Activated CD4-positive, alpha-beta T cell treated with anti-CD3 and anti-CD28 coated beads for 24 hours (primary cell): Measurements from ENCODE around the gene ZCCHC14.
A peak's percentile ranks its signal among the peaks of the same experiment; 100 is the strongest.
"Not testable (repeated sequence)": the region's sequence is repeated elsewhere in the genome, so short reads cannot be mapped to it uniquely, and the experiment has no call there.

ENCODE experiments used
- DNase-seq, 2 donors: peaks; one replicate each; pipeline ENCODE4 v3.0.0-alpha.2; 2020; ENCODE audit warnings: low read depth in 2 of 2

ZCCHC14 gene

GRCh38 chr16:87497023-87497766, 4.4 kb upstream of the ZCCHC14 start:
- DNase-seq: not testable (repeated sequence)

- DNase-seq: no peak
Measured at GRCh38 chr16:87496447-87496801, 3.6 kb upstream of the ZCCHC14 start.

GRCh38 chr16:87495578-87496446, 3.0 kb upstream of the ZCCHC14 start:
- no peak for DNase-seq

GRCh38 chr16:87493608-87494280, 920 bp upstream of the ZCCHC14 start:
- DNase-seq: no peak

- DNase-seq: no peak
Measured at GRCh38 chr16:87492291-87492630, 563 bp downstream of the ZCCHC14 start.

GRCh38 chr16:87491522-87492290, 1.1 kb downstream of the ZCCHC14 start:
- DNase-seq: no peak

- peak; percentile 36 to 52 for DNase-seq
Measured at GRCh38 chr16:87490799-87491521, 1.9 kb downstream of the ZCCHC14 start.

- no peak for DNase-seq
Measured at GRCh38 chr16:87490096-87490798, 2.6 kb downstream of the ZCCHC14 start.

GRCh38 chr16:87489434-87490045, 3.3 kb downstream of the ZCCHC14 start:
- DNase-seq: no peak

GRCh38 chr16:87488960-87489359, 3.9 kb downstream of the ZCCHC14 start:
- DNase-seq: not testable (repeated sequence)

- DNase-seq: no peak
Measured at GRCh38 chr16:87487361-87487924, 5.4 kb downstream of the ZCCHC14 start.

GRCh38 chr16:87486713-87487247, 6.0 kb downstream of the ZCCHC14 start:
- DNase-seq: no peak

GRCh38 chr16:87486282-87486681, 6.5 kb downstream of the ZCCHC14 start:
- DNase-seq: no peak

GRCh38 chr16:87485792-87486191, 7.0 kb downstream of the ZCCHC14 start:
- not testable (repeated sequence) for DNase-seq

GRCh38 chr16:87484487-87485331, 8.1 kb downstream of the ZCCHC14 start:
- DNase-seq: no peak

- DNase-seq: no peak
Measured at GRCh38 chr16:87483481-87483880, 9.3 kb downstream of the ZCCHC14 start.

GRCh38 chr16:87482670-87483069, 10.2 kb downstream of the ZCCHC14 start:
- DNase-seq: not testable (repeated sequence)

- DNase-seq: no peak
Measured at GRCh38 chr16:87482266-87482665, 10.6 kb downstream of the ZCCHC14 start.
